ENCODE results near the gene KRT222.

KRT222 gene

GRCh38 chr17:40646791-40647623, 18.0 kb downstream of the KRT222 start:
- peak; percentile 64 for DNase-seq (ENCODE audit: low read depth)
- TF ChIP-seq, protein P1, sequence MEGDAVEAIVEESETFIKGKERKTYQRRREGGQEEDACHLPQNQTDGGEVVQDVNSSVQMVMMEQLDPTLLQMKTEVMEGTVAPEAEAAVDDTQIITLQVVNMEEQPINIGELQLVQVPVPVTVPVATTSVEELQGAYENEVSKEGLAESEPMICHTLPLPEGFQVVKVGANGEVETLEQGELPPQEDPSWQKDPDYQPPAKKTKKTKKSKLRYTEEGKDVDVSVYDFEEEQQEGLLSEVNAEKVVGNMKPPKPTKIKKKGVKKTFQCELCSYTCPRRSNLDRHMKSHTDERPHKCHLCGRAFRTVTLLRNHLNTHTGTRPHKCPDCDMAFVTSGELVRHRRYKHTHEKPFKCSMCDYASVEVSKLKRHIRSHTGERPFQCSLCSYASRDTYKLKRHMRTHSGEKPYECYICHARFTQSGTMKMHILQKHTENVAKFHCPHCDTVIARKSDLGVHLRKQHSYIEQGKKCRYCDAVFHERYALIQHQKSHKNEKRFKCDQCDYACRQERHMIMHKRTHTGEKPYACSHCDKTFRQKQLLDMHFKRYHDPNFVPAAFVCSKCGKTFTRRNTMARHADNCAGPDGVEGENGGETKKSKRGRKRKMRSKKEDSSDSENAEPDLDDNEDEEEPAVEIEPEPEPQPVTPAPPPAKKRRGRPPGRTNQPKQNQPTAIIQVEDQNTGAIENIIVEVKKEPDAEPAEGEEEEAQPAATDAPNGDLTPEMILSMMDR (conservative IDR thresholded peaks at IDR 0.05; ENCODE audit: low read depth, low read length), result no peak
- peak overlapping the region; percentile 73 for H3K4me3 ChIP-seq (ENCODE audit: low read depth, low read length)

- no peak overlapping the region for H3K4me3 ChIP-seq (ENCODE audit: low read depth, low read length)
- TF ChIP-seq, protein P1 (conservative IDR thresholded peaks at IDR 0.05; ENCODE audit: low read depth, low read length), result no peak
- peak; percentile 18 for DNase-seq (ENCODE audit: low read depth)
Measured at GRCh38 chr17:40645943-40646342, 19.0 kb downstream of the KRT222 start.

GRCh38 chr17:40645291-40645690, 19.7 kb downstream of the KRT222 start:
- TF ChIP-seq, protein P1 (conservative IDR thresholded peaks at IDR 0.05; ENCODE audit: low read depth, low read length), result no peak
- H3K4me3 ChIP-seq (ENCODE audit: low read depth, low read length), result no peak overlapping the region
- no peak for DNase-seq (ENCODE audit: low read depth)

GRCh38 chr17:40637931-40638330, 27.0 kb downstream of the KRT222 start:
- no peak overlapping the region for H3K4me3 ChIP-seq (ENCODE audit: low read depth, low read length)
- TF ChIP-seq, protein P1 (conservative IDR thresholded peaks at IDR 0.05; ENCODE audit: low read depth, low read length), result no peak
- no peak for DNase-seq (ENCODE audit: low read depth)

- no peak overlapping the region for H3K4me3 ChIP-seq (ENCODE audit: low read depth, low read length)
- DNase-seq (ENCODE audit: low read depth), result no peak
- TF ChIP-seq, protein P1 (conservative IDR thresholded peaks at IDR 0.05; ENCODE audit: low read depth, low read length), result no peak
Measured at GRCh38 chr17:40633871-40634270, 31.1 kb downstream of the KRT222 start.

DNA sequence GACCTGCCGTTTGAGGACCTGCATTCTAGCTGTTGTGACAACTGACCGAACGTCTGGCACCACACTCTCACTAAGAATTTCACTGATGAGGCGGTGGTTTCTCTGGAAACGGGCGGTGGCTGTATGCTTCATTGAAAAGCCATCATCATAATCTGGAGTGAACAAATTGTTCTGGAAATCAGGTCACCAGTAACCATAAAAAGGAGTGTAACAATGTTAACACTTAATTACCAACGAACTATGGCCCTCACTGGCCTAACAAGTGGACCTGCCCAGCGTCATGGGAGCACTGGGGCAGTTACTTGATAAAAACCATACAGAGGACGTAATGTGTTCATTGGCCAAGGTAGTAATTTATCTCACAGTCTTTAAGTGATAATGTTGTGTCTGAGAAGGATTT, 32.8 kb downstream of the KRT222 start:
- no peak for DNase-seq (ENCODE audit: low read depth)
- TF ChIP-seq, protein P1 (conservative IDR thresholded peaks at IDR 0.05; ENCODE audit: low read depth, low read length), result no peak
- no peak overlapping the region for H3K4me3 ChIP-seq (ENCODE audit: low read depth, low read length)

- H3K4me3 ChIP-seq (ENCODE audit: low read depth, low read length), result no peak overlapping the region
- TF ChIP-seq, protein P1 (conservative IDR thresholded peaks at IDR 0.05; ENCODE audit: low read depth, low read length), result no peak
- no peak for DNase-seq (ENCODE audit: low read depth)
Measured at GRCh38 chr17:40629842-40630241, 35.1 kb downstream of the KRT222 start.

Measured in choroid plexus epithelial cell (primary cell).